GM10248 (cell line): ENCODE results near the gene NPFFR1.
"Not testable (repeated sequence)": the region's sequence is repeated elsewhere in the genome, so short reads cannot be mapped to it uniquely, and the experiment has no call there.

Experiments
- CTCF ChIA-PET: fragments of 300-600 bp; sonication (Branson Sonifier 250); formaldehyde crosslinking; extraction: SDS; loops from one replicate; lab custom pipeline; 2021; ENCODE audit warnings: antibody characterized with exemption; lab: Yijun Ruan, JAX
- POLR2A ChIA-PET: fragments of 350-650 bp; sonication (Branson Sonifier 250); formaldehyde crosslinking; extraction: SDS; loops from one replicate; lab custom pipeline; 2020; ENCODE audit warnings: antibody characterized with exemption; lab: Yijun Ruan, JAX
- DNase-seq: peaks from one replicate; pipeline ENCODE4 v3.0.0; 2012; ENCODE audit errors: extremely low spot score
- CTCF ChIP-seq: IDR thresholded peaks from 2 replicates; pipeline ENCODE4 v1.5.1; 2012; ENCODE audit warnings: mild to moderate bottlenecking, low read depth; ENCODE audit errors: extremely low read depth, missing control alignments, control extremely low read depth

Gene NPFFR1

DNA sequence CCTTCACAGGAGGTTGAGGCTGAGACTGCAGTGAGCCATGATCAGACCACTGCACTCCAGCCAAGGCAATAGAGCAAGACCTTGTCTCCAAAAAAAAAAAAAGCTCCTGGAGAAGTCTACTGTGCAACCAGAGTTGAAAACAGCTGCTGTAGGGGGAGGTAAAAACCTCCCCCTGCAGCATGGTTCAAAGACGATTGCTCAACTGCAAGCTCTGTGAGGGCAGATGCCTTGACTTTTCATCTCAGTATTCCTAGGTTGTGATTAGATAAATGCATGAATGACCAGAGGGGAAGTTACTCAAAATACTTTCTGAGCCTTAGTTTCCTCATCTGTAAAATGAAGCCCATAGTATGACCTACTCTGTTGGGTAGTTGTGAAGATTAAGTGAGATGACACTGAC, 25.6 kb downstream of the NPFFR1 start:
- no peak for DNase-seq

DNA sequence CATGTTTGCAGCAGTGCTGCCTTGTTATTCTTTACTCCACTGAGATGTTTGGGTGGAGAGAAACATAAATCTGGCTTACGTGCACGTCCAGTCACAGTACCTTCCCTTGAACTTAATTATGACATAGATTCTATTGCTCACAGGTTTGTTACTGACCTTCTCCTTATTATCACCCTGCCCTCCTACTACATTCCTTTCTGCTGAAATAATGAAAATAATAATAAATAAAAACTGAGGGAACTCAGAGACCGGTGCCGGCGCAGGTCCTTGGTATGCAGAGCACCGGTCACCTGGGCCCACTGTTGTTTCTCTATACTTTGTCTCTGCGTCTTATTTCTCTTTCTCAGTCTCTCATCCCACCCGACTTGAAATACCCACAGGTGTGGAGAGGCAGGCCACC, 26.0 kb downstream of the NPFFR1 start:
- CTCF ChIA-PET: interaction anchor here (2.1 kb wide), 1 partner anchor 10 kb away, joined by 7 read pairs; no protein-coding TSS in a partner anchor
- DNase-seq, POLR2A ChIA-PET: not testable (repeated sequence)

More for the DNA sequence above, 25.6 kb downstream of the NPFFR1 start:
- TF ChIP-seq CTCF: no peak
- POLR2A ChIA-PET: no interaction called here
- CTCF ChIA-PET: no interaction called here

- DNase-seq: no peak
- ChIA-PET POLR2A (interaction anchor here (0.7 kb wide), 1 partner anchor 18 kb away, joined by 3 read pairs; no protein-coding TSS in a partner anchor), CTCF (interaction anchor here (1.5 to 2.1 kb wide), 2 partner anchors 9 to 11 kb away, joined by 3 to 7 read pairs; no protein-coding TSS in a partner anchor)
- TF ChIP-seq CTCF: no peak
Observed at GRCh38 chr10:70256463-70256862, 27.3 kb downstream of the NPFFR1 start.

DNA sequence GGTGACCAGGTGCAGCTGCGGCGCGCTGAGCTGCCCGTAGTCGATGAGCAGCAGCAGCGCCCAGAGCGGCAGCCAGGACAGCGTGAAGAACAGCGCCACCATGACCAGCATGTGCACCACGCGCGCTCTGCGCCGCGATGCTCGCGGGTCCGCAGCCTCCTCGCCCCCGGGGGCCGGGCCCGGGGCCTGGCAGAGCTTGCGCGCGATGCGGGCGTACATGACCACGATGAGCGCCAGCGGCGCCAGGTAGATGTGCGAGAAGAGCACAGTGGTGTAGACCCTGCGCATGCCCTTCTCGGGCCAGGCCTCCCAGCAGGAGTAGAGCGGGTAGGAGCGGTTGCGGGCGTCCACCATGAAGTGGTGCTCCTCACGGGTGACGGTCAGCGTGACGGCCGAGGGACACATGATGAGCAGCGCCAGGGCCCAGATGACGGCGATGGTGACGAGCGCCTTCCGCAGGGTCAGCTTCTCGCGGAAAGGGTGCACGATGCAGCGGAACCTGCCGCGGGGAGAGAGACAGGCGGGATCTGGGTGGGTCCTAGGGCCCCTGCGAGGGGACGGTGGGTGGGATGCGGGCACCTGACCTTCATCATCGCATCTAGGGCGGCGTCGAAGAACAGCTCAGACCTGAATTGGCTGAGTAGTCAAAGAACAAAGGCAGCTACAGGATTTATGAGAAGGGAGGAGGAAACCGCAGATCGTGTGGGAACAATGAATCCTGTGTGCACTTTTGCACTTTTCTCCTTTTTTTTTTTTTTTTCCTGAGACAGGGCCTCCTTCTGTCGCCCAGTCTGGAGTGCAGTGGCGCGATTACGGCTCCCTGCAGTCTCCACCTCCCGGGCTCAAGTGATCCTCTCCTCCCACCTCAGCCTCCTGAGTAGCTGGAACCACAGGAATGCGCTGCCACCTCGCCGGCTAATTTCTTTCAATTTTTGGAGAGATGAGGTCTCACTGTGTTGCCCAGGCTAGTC, 28.2 kb downstream of the NPFFR1 start:
- TF ChIP-seq CTCF: no peak
- peak; percentile 40 for DNase-seq
- POLR2A ChIA-PET: interaction anchor here (0.7 kb wide), 1 partner anchor 19 kb away, joined by 3 read pairs; no protein-coding TSS in a partner anchor
- CTCF ChIA-PET: interaction anchor here (0.9 to 2.1 kb wide), 5 partner anchors 10 to 109 kb away, joined by 3 to 7 read pairs (median 3); no protein-coding TSS in a partner anchor

DNA sequence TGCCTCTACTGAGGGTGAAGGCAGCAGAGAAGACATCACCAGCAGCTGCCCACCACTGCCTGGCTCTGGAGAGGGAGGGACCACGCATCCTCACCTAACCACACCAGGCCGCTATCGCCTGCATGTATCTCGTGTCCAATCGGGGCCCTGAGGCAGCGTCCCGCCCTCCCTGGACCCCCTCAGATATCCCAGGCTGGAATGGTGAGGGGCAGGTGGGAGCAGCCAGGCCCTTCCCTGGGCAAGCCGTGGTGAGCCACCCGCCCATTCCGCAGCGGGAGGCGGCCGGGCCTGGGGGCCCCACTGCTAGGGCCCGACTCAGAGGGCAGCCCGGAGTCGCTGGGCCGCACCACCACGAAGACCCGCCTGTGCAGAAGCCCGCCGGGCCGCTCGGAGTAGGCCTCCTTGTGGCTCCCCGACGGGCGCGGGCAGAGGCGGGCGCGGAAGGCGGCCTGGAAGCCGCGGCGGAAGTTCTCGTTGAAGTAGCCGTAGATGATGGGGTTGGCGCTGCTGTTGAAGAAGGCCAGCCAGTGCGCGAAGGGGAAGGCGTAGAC, 29.0 kb downstream of the NPFFR1 start:
- no peak for TF ChIP-seq CTCF
- DNase-seq: no peak
- ChIA-PET CTCF (interaction anchor here (1.4 kb wide), 1 partner anchor 9 kb away, joined by 4 read pairs; no protein-coding TSS in a partner anchor), POLR2A (no interaction called here)

DNA sequence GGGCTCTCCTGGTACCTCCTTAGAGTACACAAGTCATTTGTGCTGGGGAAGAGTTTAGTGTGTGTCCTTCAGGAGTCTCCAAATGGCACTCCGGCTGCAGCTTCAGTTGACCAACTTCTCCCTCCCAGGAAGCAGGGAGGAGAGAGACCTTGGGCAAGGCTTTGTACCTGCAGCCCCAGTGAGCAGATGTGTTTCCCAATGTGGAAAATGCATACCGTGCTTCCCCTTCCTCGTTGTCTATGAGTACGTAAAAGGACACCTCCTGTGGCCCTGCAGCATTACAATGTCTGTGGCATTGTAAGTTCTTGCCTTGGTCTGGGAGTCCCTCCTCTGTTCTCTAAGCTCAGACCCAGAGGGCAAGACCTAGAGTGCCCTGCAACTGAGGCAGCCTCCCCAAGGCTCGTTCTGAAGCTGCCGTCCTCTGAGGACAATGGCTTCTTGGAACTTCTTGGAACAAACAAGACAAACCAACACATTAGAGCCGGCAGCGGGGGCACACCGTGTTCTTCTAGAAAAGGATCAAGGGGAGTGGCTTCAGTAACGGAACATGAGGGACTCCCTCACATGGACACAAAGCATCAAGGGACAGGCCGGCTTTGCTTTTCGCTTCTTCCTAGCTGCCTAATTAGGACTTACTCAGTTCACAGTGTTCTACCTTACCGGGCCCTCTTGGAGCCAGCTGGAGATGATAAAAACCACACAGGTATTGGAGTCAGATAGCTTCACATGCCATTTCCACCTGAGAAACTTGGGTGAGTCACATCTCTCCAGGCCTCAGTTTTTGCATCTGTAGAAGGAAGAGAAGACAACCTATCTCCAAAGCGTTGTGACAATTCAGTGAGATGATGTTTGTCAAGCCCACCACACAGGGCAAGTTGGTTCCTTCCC, 29.7 kb downstream of the NPFFR1 start:
- ChIA-PET POLR2A (no interaction called here), CTCF (interaction anchor here (0.6 to 1.4 kb wide), 2 partner anchors 8 to 110 kb away, joined by 3 to 4 read pairs; no protein-coding TSS in a partner anchor)
- no peak for TF ChIP-seq CTCF
- DNase-seq: no peak
